COLO668 (cell line): ENCODE data around the gene PLCD1.
"Not testable (repeated sequence)": the region's sequence is repeated elsewhere in the genome, so short reads cannot be mapped to it uniquely, and the experiment has no call there.

Experiments used
- DNase-seq: peaks from one replicate; lab custom pipeline; 2025; ENCODE audit not compliant: unreplicated experiment; lab: John Stamatoyannopoulos, UW

The PLCD1 gene

DNA sequence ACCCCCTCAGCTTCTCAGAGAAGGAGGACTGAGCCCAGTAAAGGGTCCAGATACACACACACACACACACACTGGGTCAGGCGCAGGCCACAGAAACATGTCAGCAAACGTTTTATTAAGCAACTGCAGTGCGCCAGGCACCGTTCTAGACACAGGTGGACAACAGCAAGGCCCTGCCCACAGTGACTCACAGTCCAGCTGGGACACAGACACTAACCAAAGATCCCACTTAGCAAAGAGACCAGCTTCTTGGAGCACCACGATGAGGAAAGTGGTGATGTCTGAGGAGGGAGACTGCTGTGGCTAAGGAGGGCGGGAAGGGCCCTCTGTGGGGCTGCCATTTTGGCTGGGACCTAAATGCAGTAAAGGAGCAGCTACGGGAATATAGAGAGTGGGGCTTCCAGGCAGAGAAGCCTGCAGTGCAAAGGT lies 41.7 kb downstream of the PLCD1 start:
- no peak for DNase-seq

DNA sequence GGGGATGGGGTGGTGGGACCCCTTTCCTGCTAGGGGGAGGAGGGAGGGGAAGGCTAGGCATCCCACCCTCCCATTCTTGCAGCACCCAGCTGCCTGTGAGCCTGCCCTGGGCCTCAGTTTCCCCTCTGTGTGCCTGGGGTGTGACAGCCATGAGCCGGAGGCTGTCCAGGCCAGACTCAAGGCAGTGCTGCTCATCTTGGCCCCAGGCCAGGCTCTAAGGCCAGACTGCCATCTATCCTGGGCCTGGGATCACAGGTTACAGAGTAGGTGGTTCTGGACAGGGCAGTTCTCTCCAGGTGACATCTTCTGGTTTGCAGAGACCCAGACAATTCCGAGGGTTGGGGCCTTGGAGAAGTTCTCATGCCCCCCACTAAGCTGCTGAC lies 42.1 kb downstream of the PLCD1 start:
- DNase-seq, result no peak

DNA sequence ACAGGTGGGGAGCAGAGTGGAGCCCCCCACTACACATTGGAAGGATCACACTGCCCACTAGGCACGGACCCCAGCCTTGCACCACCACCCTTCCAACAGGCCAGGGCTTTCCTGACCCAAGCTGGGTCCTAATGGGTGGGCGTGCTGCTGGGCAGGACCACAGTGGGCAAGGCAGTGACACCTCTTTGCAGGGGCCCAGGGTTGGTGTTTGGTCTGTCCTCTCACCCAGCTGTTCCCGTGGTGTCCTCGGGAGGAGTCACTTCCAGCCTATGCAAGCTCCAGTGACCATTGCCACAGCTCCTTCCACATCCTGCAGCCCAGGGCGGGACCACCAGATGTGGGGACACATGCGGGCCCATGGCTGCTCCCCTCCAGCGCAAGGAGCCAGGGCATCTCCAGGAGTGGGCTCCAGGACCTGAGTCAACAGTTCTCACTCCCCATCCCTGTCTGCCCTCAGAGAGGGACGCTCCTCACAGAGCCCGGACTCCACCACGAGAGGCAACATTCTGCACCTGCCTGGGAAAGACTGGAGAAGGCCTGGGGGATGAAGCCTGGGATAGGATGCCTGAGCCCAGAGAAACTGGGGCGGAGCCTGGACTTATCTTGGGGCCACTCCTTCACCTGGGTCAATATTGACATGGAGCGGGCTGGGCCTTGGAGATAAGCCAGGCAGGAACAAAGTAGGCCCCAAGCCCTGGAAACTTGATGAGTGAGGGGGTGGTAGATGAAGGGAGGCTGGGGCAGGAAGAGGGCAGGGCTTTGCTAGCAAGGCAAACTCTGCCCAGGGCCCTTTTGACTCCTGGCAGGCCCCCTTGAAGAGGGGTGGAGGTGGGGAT lies 42.7 kb downstream of the PLCD1 start:
- peak; percentile 20 for DNase-seq

DNA sequence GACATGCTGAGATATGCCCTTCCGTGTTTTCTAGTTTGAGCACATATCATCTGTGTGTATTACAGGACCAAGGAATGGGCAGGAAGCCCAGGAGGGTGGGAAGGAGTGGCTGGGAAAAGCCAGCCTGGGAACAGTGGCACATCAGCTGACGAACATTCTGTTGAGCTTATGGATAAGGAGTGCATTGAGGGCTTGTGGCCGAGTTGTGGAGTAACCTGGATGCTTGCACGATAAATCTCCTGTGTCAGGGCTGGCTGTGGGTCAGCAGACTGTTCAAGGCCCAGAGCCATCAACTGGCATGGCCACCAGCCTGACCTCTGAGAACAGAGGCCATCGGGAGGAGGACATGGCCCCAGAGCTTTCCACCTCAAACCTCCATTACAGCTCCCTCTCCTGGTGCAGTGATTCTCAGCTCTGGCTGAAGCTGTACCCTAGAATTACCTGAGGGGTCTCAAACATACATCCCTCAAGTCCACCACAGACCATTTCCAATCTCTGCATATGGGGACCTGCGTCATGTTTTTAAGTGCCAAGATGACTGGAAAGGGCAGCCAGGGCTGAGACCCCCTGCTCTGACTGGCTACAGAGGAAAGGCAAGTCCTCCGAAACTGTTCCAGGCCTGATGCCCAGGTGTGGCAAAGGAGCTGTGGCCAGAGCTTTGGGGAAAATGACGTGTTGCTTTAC lies 43.7 kb downstream of the PLCD1 start:
- no peak for DNase-seq

DNA sequence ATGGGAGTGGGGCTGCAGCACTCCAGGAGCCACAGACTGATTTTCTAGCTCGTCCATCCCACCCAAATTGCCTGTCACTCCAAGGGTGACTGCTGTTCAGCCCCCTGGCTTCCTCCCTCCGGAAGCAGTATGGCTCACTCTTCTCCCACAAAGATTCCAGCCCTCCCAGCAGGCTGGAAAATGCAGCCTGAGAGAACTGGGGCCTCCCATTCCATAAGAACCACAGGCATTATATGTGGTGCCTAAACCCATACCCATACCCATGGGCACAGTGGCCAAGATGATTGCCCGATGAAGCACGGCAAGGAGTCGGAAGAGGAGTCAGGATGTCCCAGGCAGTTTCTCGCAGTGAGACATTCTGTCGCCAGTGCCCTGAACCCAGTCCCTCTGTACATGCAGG lies 44.8 kb downstream of the PLCD1 start:
- DNase-seq, result no peak

DNA sequence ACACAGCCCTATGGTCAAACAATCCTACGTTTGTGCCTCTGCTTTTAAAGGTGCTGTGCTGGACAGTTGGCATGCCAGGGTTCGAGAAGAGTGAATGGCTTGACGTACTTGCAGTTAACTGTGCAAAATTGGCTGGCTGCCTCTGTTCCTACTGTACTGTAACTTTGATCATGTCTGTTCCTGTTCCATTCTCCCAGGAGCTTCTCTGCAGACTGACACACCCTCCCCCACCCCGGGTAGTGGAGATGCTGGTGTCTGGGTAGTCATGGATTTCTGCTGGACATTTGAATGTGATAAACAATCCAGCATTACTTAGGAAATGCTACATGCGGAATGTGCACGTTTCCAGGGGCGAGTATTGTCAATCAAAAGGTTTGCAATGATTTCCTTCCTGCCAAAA lies 45.4 kb downstream of the PLCD1 start:
- DNase-seq, result no peak

DNA sequence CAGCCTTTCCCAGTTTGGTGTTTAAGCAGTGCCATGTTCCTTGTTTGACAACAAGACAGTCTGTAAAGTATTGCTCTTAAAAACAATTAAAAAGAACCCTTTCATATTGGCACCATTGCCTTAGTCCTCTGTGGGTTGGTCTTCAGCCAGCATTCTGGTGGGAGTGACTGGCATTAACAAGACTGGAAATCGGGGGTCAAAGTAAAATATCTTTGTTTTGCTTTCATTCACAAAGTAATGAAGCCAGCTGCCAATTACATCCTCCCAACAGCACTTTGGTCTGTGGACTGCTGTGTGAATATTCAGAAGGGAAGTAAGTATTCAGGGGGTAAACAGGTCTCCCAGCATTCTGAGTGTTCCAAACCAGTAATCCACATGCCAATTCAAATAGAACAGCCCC lies 47.1 kb downstream of the PLCD1 start:
- DNase-seq, result no peak

DNA sequence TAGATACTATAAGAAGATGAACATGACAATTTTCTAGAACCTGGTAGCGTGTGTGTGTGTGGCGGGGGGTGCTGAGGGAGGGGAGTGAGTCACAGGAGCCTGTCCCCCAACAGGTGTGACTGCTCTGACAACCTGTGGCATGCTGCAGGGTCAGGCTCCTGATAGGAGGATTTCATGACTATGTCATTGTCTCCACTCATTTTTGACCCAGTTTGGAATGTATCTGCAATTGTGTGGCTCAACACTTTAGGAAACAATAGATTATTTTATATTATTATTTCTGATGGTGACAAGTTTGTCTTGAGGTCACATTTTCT lies 48.1 kb downstream of the PLCD1 start:
- no peak for DNase-seq

DNA sequence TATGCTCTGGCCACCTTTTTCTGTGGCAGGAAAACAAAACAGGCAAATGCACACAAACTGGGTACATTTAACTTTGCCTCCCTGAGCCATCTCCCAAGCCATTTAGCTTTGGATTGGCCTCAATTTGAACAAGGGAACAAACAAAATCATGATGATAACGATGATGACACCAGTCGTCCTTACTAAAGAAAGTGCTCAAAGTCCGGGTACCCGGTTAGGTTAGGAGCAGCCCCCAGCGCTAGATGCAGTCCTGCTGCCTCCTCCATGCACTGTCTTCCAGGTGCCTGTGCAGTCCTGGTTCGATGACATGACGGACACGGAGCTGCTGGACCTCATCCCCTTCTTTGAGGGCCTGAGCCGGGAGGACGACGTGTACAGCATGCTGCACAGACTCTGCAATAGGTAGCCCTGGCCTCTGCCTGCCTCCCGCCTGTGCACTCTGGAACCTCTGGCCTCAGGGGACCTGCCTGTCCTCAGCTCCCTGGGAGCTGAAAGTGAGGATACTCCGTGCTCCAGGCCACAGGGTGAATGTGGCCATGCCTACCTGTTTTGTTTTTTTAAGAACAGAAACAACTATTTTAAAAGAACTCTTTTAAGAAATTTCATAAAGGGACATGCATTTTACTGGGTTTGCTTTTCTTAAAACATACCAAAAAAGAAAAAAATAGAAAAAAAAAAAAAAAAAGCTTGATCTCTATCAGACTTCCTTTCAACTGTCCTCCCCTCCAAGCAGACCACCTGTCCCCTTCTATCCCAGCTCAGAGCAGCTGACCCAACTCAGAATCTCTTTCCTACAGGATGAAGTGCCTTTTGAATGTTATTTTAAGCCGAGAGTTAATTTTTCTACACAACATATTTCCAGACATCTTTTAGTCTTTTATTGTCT lies 48.7 kb downstream of the PLCD1 start:
- DNase-seq, result no peak

DNA sequence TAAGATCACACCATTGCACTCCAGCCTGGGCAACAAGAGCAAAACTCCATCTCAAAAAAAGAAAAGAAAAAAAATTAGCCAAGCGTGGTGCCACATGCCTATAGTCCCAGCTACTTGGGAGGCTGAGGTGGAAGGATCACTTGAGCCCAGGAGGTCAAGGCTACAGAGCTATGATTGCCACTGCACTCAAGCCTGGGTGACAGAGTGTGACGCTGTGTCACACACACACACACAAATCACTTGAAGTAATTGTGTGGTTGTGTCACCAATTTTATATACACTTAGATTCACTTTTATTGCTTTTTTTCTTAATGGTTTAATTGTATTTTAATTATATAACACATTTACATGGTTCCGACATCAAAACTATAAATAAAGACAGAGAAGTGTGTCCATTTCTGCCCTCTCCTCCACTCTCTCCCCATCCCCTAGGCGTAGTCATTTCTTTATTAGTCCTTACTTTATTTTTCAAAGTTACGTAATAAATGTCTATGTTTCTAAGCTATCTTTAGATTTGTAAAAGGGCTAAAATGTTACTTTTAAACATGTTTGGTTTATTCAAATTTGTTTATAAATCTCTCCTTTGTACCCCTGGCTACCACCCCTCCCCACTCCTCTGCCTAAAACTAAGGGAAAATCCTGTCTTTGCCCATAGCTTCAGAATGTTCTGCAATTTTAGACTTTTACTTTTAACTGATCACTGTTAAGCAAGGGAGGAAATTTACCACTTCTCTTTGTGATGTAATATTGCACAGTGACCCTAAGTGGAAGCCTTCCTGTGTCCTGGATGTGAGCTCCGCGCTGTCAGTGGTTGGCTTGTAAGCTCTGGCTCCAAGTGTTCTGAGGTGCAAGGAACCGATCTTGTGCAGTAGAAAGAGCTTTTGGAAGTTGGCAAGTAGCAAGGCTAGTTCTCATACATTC lies 49.6 kb downstream of the PLCD1 start:
- DNase-seq, result no peak

DNA sequence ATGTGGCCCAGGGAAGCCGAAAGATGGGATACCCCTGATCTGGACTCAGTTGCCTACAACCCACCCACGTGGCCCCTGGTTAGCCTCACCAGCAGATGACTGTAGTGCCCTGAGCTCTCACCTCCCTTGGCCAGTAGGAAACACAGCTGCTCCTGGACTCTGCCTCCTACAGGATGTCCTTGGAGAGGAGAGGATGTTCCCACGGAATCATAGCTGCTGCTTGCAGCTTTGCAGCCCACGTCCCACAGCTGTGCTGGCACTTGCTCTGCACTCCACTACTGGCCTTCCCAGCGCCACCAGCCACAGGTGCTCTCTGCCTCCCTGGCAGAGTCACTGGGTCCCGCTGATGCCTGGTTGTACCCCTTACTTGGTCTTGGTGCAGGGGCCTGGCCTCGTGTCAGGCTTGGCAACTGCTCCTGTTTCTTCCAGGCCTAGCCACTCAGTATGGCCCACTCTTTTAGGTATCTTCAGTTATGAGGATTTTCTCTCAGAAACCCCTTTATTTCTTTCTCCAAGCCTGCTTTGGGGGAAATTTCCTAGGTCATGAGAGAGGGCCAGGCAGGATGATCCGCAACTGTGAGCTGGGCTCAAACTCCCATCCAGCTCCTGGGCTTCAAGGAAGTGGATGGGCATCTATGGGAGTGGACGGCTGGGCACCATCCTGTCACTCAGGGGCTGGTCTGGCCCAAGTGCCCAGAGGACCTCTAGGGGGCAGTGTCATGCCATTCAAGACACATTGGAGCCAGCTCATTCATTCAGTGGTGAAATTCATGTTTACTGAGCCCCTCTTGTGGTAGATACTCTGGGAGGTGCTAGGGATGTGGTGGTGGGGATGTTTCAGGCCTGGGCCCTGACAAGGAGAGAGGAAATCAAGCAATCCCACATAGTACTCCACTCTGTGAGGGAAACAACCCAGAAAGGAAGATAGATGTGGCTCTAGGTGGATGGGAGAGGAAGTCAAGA lies 55.0 kb downstream of the PLCD1 start:
- DNase-seq, result peak; percentile 40

DNA sequence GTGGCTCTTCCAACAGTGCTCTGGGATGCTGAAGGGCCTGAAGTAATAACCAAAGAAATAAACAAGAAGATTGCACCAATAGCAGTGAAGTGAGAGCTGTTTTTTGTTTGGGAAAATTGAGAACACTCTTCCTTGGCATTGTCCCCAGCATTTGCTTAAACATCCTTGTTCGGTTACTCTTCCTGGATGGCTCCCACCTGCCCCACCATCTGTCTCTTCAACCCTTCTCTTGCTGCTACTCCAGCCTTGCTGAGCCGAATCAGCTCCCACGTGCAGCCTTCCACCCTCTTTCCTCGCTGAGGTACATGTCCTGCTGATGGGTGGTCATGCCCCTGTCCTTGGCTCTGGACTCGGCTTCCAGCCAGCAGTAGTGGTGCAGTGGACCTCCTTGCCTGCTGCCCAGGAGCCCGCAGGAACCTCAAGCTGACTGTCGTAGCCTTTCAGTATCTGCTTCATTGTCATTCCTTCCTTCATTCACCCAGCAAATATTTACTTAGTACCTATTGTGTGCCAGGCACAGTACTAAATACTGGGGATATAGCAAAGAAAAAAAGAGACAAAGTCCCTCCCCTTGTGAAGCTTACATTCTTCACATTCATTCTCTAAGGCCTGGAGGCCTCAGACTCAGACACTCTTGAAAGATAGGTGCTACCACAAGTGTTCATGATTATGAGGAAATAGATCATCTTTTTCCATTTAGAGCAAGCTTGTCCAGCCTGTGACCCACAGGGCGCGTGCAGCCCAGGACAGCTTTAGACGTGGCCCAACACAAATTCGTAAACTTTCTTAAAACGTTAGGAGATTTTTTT lies 56.0 kb downstream of the PLCD1 start:
- no peak for DNase-seq

DNA sequence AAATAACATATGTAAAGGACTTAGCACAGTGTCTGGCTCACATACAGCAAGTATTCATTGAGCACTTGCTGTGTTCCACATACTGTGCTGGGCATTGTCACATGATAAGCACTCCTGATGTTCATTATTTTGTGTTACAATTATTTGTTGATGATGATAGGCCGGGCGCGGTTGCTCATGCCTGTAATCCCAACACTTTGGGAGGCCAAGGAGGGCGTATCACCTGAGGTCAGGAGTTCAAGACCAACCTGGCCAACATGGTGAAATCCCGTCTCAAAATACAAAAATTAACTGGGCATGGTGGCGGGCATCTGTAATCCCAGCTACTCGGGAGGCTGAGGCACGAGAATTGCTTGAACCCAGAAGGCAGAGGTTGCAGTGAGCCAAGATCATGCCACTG lies 57.4 kb downstream of the PLCD1 start:
- DNase-seq, result not testable (repeated sequence)

DNA sequence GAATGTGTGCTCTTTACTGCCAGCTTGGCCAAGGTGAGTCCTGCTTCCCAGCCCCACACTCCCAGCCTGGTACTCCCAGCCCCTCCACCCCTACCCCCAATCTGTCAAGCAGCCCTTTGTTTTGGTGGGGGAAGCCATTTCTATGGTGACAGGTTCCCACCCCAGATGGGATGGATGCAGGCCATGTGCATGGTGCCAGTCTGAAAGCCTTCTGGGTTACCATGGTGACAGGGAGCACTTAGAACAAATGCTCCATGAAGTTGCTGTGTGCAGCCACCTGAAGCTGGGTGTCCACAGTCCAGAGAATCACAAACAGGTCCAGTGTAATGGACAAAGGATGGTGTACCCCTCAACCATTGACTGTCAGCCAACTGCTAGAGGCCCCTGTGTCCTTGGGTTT lies 58.0 kb downstream of the PLCD1 start:
- no peak for DNase-seq

DNA sequence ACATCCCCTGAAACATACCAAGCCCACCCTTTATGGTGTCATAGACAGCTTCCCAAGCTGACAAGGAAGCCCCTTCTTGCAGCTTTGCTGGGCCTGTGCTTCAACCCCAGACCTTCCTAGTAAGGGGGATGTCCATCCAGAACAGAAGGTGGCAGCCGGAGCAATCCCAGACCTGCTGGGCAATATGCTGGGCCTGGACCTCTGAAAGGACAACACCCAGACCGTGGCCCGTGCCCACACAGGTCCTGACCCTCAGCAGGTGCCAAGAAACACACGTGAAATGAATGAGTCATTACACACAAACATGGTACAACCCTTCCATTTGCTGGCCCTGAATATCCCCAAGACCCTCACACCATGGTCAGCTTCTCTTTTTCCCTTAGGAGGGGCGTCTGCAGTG lies 58.6 kb downstream of the PLCD1 start:
- no peak for DNase-seq

DNA sequence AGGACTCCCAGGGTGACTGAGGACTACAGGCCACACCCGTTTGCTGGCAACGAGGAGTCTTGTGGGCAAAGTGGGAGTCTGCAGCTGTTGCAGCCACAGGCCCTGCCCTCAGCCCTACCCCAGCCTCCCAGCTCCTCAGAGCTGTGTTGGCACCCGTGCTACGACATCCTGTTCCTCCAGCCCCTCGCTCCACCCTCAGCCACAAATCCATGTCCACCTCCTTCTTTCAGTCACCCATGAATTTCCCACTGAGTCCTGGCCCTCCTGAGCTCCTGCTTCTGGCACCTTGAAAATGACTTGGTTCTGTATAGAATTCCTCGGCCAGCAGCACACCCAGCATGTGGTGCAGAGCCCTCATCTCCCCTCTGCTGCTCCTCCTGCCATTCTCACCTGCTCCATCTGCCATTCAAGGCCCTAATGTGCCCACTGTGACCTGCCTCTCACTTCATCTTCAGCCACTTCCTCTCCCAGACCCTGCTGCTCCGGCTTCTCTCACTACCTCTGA lies 59.8 kb downstream of the PLCD1 start:
- DNase-seq, result no peak

DNA sequence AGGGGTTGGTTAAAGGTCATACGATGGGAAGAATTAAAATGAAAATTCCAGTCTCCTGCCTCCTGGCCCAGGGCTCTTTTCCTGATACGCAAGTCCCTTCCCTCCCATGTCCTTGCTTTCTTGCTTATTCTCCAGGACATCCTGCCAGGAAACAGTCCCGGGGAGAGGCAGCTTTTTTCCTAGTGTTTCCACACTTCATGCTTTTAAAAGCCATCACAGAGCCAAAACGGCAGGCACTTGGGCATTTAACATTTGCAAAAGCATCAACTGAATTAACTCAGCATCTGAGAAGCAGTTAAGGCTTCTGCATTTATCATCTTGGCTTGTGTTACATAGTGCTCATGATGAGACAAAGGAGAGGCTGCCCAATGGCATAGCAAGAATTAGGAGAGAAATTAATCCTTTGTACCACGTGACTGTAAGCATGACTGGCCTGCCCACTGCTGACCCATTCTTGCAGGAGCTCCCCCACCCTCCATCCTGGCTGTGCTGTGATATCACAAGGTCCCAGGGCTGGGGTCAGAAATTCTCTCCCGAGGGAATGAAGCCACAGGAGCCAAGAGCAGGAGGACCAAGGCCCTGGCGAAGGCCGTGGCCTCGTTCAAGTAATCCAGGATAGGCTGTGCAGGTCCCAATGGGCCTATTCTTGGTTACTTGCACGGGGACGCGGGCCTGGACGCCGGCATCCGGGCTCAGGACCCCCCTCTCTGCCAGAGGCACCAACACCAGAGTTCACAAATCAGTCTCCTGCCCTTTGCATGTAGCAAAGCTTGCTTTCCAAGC lies 60.4 kb downstream of the PLCD1 start:
- no peak for DNase-seq

DNA sequence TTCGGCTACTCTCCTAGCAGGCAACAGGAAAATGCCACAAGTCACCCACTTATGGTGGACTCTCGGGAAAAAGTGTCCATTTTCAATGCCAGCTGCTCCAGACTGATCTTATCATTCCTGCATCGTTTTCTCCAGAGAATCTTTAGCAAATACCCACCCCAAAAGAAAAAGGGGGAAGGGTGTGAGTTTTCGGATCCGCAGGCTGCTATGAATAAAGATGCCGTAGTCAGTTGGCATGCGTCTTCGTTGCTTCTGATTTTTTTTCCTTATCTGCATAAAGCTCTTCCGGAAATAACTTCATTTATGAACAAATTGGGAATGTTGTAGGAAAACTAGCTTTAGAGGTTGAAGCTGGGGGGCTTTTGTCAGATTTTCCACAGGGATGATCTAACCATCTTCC lies 61.2 kb downstream of the PLCD1 start:
- no peak for DNase-seq
